ENCODE measurements around the gene NLRP6. TPM values are rescaled to one million over a fixed set of nuclear protein-coding genes. Genes with fewer than 3 reads are reported as not detected.

Gene NLRP6
- polyA plus RNA-seq, 3 donors = 0.10 to 0.51 (median 0.24) TPM

DNA sequence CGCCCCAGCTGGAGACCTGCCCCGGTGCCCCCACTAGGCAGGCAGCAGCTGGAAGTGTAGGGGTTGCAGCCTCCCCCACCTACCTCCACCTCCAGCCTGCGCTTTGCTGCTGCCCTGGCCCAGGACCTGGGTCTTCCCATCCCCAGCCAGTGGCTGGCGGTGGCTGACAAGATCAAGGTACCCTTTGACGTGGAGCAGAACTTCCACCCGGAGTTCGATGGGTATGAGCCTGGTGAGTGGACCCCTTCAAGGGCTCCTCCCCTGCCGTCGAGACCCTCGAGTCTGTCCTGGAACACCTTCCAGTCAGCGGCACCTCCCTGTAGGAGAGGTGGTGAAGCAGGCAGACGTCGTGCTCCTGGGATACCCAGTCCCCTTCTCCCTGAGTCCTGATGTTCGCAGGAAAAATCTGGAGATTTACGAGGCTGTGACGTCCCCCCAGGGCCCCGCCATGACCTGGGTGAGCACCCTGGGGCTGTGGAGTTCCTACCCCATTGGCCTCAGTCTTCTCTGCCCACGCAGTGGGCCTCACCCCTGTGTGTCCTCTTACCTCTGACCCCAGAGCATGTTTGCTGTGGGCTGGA lies 15.2 kb downstream of the NLRP6 start:
- H4K20me1 ChIP-seq (ENCODE audit: insufficient read depth, low read length) = no peaks in the 10 kb centered on the region
- H3K27ac ChIP-seq (ENCODE audit: low read depth in 1 of 2, low read length in 2 of 2) = no peak overlapping the region
- TF ChIP-seq, protein P1, sequence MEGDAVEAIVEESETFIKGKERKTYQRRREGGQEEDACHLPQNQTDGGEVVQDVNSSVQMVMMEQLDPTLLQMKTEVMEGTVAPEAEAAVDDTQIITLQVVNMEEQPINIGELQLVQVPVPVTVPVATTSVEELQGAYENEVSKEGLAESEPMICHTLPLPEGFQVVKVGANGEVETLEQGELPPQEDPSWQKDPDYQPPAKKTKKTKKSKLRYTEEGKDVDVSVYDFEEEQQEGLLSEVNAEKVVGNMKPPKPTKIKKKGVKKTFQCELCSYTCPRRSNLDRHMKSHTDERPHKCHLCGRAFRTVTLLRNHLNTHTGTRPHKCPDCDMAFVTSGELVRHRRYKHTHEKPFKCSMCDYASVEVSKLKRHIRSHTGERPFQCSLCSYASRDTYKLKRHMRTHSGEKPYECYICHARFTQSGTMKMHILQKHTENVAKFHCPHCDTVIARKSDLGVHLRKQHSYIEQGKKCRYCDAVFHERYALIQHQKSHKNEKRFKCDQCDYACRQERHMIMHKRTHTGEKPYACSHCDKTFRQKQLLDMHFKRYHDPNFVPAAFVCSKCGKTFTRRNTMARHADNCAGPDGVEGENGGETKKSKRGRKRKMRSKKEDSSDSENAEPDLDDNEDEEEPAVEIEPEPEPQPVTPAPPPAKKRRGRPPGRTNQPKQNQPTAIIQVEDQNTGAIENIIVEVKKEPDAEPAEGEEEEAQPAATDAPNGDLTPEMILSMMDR (IDR thresholded peaks at IDR 0.05) = no peak
- Mint-ChIP-seq H3K4me1 (peaks cover 13% of the 10 kb centered on the region), H3K4me3 (no peak overlapping the region), H3K27ac (no peak overlapping the region), H3K27me3 (ENCODE audit: low read depth in 3 of 3) (peaks cover 9 to 43% (median 15%) of the 10 kb centered on the region in 3 donors), H3K9me3 (peaks cover 0 to 2% (median 0%) of the 10 kb centered on the region in 7 donors), H3K36me3 (peaks cover 5 to 10% of the 10 kb centered on the region in 2 donors)
- no peak overlapping the region for H3K4me3 ChIP-seq (replicated peaks in 1 of 3; ENCODE audit: low read depth in 2 of 3, low read length in 3 of 3)
- intact Hi-C loops (cut with micrococcal nuclease) = no loop called here
- H3K4me1 ChIP-seq (ENCODE audit: control insufficient read depth in 1 of 2, insufficient read depth in 2 of 2, low read length in 2 of 2) = peaks cover 16 to 19% of the 10 kb centered on the region in 2 donors
- H3K79me2 ChIP-seq (ENCODE audit: insufficient read depth, low read length) = no peaks in the 10 kb centered on the region
- no peaks in the 10 kb centered on the region for H3K36me3 ChIP-seq (replicated peaks in 1 of 2; ENCODE audit: control insufficient read depth in 1 of 2, insufficient read depth in 2 of 2, low read length in 2 of 2)
- H3K4me2 ChIP-seq (replicated peaks; ENCODE audit: extremely low read depth, low read length, poor library complexity, severe bottlenecking) = no peak overlapping the region
- H2AFZ ChIP-seq (ENCODE audit: insufficient read depth, low read depth, low read length, poor library complexity, severe bottlenecking) = no peak overlapping the region
- H3K27me3 ChIP-seq (ENCODE audit: control insufficient read depth in 2 of 2, insufficient read depth in 2 of 2, low read length in 2 of 2) = peaks cover 0 to 2% of the 10 kb centered on the region in 2 donors
- H3K9me3 ChIP-seq (replicated peaks in 1 of 2; ENCODE audit: control insufficient read depth in 1 of 2, insufficient read depth in 1 of 2, low read length in 2 of 2) = no peaks in the 10 kb centered on the region
- DNase-seq = no peak
- WGBS (ENCODE audit: insufficient coverage) = 93% methylated on average over 6 of the region's 18 CpGs
- no peak overlapping the region for H3K9ac ChIP-seq (ENCODE audit: insufficient read depth, low read length, poor library complexity, severe bottlenecking)

DNA sequence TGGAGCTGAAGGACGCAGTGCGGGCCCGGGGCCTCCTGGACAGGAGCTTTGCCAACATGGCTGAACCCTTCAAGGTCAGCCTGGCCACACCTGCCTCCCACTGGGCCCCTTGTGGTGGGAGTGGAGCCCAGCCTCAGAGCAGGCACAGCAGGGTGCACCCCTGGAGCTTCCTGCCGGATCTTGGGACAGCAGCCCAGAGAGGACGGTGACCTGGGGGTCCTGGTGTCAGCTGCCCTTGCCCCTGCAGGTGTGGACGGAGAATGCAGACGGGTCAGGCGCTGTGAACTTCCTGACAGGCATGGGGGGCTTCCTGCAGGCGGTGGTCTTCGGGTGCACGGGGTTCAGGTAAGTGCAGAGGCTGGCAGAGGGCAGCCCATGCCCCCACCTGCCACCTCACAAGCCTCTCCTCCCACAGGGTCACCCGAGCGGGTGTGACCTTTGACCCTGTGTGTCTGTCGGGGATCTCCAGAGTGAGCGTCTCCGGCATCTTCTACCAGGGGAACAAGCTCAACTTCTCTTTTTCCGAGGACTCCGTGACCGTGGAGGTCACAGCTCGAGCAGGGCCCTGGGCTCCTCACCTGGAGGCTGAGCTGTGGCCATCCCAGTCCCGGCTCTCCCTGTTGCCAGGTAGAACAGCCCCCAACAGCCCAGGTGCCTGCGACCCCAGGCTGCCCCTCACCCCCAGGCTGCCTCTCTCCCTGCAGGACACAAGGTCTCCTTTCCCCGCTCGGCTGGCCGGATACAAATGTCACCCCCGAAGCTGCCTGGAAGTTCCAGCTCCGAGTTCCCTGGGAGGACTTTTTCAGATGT lies 15.8 kb downstream of the NLRP6 start:
- no peak overlapping the region for H3K4me2 ChIP-seq (replicated peaks; ENCODE audit: extremely low read depth, low read length, poor library complexity, severe bottlenecking)
- H3K36me3 ChIP-seq (replicated peaks in 1 of 2; ENCODE audit: control insufficient read depth in 1 of 2, insufficient read depth in 2 of 2, low read length in 2 of 2) = no peaks in the 10 kb centered on the region
- H3K9me3 ChIP-seq (replicated peaks in 1 of 2; ENCODE audit: control insufficient read depth in 1 of 2, insufficient read depth in 1 of 2, low read length in 2 of 2) = no peaks in the 10 kb centered on the region
- TF ChIP-seq, protein P1 (IDR thresholded peaks at IDR 0.05) = no peak
- no peaks in the 10 kb centered on the region for H3K79me2 ChIP-seq (ENCODE audit: insufficient read depth, low read length)
- peaks cover 15% of the 10 kb centered on the region in 2 donors for H3K4me1 ChIP-seq (ENCODE audit: control insufficient read depth in 1 of 2, insufficient read depth in 2 of 2, low read length in 2 of 2)
- intact Hi-C loops (cut with micrococcal nuclease) = no loop called here
- WGBS (ENCODE audit: insufficient coverage) = 92% methylated on average over 27 of the region's 27 CpGs
- Mint-ChIP-seq H3K27me3 (ENCODE audit: low read depth in 3 of 3) (peaks cover 8 to 45% (median 15%) of the 10 kb centered on the region in 3 donors), H3K4me1 (peaks cover 13% of the 10 kb centered on the region), H3K4me3 (no peak overlapping the region), H3K9me3 (peaks cover 0 to 2% (median 0%) of the 10 kb centered on the region in 7 donors), H3K27ac (no peak overlapping the region), H3K36me3 (peaks cover 5 to 10% of the 10 kb centered on the region in 2 donors)
- H4K20me1 ChIP-seq (ENCODE audit: insufficient read depth, low read length) = no peaks in the 10 kb centered on the region
- H3K9ac ChIP-seq (ENCODE audit: insufficient read depth, low read length, poor library complexity, severe bottlenecking) = no peak overlapping the region
- H3K4me3 ChIP-seq (replicated peaks in 1 of 3; ENCODE audit: low read depth in 2 of 3, low read length in 3 of 3) = no peak overlapping the region
- DNase-seq = peak in 1 of 3 donors; percentile 26
- H3K27ac ChIP-seq (ENCODE audit: low read depth in 1 of 2, low read length in 2 of 2) = no peak overlapping the region
- H3K27me3 ChIP-seq (ENCODE audit: control insufficient read depth in 2 of 2, insufficient read depth in 2 of 2, low read length in 2 of 2) = no peaks in the 10 kb centered on the region
- H2AFZ ChIP-seq (ENCODE audit: insufficient read depth, low read depth, low read length, poor library complexity, severe bottlenecking) = no peak overlapping the region

Measured in CD14-positive monocyte (primary cell).